Ureter (tissue), 1 donor: Measurements from ENCODE around the gene LSM12. TPM values are rescaled to one million over a fixed set of nuclear protein-coding genes. Genes with fewer than 3 reads are reported as not detected.
"Not testable (repeated sequence)": the region's sequence is repeated elsewhere in the genome, so short reads cannot be mapped to it uniquely, and the experiment has no call there.

Experiments
- DNase-seq: peaks from one replicate; pipeline ENCODE4 v3.0.0-alpha.2; 2020; ENCODE audit warnings: low spot score
- total RNA-seq: library from RNA; stranded (reverse); gene quantifications from one replicate; pipeline ENCODE4 v1.2.4, GENCODE V29; 2023
- donor health status: DM: yes; HTN: yes; CAD: no.

LSM12 gene
- total RNA-seq = 62.5 TPM

DNA sequence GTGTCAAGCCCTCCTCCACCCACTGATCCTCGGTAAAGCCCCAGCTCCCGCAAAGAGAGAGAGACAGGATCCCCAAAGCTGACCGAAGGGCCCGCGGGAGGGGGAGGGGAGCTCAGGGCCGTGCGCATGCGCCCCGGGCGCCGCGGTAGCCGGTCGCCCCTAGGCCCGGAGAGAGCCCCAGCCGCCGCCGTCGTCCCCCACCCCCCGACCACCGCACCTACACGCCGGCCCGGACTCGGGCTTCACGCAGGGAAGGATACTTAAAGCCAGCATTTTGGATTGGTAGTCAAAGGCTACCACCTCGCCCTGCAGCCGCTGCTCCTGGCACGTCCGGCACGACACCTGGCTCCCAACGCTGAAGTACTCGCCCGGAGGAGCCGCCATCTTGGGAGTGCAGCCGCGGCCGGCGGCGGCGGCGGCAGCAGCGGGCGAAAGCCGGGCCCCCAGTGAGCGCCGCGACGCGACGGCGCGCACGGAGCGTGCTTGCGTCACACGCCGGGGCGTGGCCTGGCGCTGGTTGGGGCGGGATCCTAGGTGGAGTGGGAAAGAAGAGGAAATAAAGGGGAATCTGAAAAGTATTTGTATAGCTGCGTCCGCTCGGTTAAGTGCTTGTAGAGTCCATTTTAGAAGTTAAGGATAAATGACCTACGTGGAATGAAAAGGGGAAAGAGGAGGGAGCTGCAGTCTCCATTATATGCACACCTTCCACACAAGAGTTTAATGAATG is at the start of gene LSM12:
TSS of gene LSM12 (minus strand) at position 468 of the 727 bp plus-strand sequence. CDS start at position 384, 84 bp downstream.
- DNase-seq = peak; percentile 93

DNA sequence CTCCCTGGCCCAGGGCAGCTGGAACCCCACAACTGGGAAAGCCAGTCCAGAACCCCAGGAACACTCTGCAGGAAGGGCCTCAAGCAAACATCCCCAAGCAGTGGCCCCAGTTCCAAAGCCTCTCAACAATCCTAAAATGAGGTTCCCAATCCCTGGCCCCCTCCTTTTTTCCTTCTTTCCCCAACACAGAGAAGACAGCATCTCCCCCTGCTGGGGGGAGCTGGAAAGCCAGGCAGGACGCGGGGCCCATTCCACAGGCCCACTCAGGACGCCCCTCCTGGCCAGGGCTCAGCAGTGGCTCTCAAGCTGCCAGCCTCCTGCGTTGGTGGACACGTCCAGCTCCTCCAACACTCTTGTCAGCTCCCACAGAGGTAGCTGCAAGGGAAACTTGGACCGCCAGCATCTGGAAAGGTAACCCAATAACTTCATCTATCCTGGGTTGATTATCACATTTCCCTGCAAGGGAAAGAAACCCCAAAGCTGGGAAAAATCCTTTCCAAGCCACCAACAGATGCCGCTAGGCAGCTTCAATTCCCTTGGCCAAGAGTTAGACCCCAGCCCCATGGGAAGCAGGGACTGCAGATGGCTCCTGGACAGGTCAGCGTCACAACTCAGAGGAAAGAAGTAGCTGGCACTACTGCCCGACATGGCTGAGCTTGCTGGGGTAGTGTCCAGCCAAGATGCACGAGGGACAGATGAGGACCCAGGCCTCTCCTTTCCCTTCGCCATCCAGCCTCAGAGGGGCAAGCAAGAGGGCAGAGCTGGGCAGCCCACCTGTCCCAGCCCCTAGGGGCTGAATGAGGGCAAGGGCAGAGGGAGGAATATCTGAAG is 49.3 kb upstream of the LSM12 start:
- DNase-seq = no peak

DNA sequence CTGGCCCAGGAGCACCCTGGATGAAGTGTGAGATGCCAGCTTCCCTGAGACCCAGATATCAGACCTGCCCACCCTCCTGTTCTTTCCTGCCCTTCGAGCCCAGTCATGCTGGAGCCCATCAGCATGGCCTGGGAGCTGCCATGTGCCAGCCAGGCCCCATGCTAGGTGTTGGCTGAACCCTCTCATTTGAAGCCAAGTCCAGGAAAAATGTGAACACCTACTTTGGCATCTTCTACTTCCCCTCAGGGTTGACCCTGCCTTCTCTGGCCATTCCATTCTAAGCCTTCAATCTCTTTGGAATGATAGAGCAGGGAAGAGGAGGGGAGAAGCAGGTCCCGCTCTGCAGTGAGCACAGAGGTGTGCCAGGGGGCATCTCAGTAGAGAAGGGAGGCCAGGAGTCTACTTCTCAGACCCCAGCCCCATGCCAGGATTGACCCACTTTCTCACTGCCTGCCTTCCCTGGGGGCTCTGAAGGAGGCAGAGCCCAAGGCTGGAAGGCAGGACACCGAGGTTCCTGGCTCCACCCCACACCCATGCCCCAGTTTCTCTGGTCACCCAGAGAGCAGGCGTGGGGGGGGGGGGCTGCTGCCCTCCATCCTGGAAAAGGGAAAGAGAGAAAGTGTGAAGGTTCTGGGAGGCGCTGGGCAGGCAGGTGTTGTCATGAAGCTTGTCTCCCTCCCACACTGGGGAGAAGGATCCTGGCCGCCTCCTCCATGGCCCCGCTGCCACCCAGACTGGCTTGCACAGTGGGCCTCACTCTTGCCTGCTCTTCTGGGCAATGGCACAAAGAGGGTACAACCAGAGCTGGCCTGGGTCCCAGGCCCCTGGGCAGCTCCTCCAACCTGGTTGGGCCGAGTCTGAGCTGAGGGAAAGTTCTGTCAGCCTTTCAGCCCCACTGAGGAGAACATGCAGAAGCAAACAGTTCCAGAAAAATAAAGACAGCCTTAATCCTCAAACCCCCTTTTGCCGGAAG is 47.7 kb upstream of the LSM12 start:
- DNase-seq = no peak

DNA sequence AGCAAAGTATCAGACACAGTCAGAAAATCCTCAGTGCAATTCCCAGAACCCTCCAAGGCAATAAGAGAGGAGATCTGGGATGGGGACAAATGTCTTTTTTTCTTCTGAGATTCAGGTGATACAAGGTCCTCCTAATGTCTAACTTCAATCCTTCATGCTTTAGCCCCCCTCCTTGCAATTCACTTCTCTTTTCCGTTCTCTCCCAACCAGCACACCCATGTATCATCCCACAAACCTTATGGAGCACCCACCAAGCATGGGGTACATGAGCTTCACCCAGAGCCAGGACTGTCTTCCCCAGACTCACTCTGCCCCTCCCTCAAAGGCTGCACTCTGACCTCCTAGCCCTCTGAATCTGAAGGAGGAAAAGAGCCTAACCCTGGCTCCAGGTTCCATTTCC is 46.9 kb upstream of the LSM12 start:
- no peak for DNase-seq

DNA sequence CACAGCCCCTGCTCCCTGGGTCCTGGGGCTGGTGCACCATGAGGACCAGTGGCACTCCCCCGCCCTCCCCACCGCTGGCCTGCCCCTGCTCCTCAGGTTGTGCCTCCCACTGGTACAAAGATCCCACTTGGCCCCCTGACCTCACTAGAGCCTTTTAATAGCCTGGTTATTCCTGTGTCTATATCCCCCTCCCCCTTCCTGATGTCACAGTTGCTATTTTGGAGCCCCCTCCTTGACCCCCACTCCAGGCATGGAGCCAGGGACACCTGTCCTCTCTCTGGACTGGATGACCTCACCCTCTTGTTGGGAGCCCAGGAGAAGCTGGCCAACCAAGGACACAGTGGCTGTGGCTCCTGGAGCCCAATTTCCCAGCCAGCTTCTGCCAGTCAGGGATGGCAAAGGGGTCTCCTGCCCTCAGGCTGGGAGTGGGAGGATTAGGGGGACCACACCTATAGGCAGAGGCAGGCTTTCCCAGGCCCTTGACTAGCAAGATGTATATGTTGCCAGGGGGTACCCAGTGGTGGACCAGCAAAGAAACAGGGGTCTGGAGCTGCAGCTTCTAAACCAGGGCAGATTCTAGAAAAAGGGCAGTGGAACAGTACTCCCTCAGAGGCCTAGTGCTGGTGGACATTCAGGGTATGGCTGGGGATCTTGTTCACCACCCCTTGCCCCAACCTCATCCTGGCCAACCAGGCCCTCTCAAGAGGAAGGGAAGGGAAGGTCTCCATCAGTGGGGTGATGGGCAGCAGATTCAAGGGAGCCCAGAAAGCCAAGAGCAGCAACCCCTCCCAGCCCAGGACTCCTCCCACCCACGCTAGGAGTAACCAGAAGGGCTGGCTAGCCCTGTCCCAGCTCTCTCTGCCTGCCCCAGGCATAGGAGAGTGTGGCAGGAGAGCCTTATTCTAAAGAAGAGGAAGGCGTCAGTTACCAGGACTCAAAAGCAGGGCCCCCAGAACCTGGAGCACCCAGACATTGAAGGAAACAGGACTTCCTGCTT is 46.1 kb upstream of the LSM12 start:
- no peak for DNase-seq

DNA sequence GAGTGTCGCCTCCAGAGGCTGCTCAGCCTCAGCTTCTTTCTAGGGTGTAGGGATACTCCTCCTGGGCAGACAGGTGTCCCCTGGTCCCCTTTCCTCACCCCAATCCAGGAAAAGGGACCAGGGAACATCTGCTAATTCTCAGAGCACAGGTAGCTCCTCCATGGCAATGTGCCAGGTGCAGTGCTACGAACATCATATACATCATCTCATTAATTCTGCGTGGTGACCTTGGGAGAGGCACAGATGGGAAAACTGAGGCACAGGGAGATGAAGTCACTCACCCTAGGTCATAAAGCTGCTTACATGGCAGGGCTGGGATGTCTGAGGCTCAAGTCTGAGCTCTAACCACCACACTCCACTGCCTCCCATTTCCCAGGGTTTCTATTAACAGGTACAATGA is 45.3 kb upstream of the LSM12 start:
- DNase-seq = no peak

DNA sequence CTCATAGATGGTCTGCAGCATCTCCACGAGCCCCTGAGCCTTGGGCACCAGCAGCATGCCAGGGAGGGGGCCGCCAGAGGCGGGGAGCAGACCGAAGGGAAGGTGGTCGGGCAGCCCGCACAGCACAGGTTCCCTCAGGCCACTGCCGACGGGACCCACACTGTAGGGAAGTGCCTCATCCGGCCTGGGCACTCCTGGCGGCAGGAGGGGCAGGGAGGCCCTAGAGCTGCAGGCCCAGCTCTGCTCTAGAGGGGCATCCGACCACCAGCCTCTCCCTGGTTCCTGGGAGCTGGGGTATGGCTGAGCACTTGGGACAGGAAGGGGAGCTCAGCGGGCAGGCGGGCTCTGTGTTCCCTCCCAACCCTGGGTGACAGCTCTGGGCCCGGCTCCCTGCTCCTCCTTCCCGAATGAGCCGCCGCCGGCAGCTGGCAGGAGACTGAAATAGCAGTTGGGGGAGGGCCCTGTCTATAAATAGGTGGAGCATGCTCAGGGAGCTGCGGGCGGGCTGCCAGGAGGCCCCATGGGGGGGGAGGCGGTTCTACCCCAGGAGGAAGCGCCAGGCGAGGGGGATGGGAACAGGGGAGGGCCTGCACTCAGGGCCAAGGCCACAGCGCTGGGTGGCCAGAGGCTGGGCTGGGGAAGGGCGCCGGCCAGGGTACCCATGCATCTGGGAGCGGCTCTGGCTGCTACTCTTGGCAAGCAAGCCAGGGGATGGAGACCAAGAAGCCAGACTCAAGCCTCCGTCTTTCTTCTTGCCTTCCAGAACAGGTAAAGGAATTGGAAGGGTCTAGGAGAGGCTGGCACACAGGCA is 44.6 kb upstream of the LSM12 start:
- peak; percentile 99 for DNase-seq

DNA sequence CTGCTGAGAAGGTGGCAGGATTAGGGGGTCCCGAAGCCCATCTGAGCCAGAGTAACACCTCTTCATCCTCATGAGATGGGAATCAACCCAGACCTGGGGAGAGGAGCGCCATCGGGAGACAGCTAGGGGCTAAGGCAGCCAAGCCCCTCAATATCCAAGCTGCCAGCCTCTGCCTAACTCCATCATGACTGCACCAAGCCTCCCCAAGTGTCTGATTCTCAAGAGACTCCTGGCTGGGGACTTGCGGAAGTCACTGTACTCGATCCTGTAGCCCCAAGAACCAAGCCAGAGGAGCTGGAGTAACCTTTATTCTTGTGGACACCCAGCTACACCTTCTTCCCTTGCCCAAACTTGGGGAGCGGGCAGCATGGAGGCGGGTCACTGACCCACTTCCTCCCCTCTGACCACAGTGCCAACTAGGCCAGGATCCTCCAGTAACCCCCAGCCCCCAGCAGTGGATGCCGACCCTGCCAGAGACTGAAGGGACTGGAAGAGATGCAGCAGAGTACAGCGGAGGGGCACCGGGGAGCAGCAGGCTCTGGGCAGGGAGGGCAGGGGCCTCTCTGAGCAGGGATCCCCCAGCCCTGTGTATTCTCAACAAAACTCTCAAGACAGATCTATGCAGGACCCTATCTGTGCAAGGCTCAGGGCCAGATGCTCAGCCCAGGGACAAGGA is 43.7 kb upstream of the LSM12 start:
- DNase-seq = no peak

DNA sequence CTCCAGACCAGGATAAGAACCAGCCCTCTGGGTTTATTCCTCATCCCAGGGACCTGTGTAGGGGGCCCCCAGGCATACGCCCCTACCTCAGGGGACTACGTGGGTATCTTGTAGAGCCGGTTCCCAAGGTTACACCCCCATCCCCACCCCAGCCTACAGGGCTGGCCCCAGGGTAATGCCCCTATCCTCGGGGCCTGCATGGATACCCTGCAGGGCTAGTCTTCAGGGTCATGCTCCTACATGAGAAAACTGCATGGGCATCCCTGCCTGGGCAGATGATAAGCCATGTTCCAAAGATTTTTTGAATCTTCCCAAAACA is 42.8 kb upstream of the LSM12 start:
- no peak for DNase-seq

DNA sequence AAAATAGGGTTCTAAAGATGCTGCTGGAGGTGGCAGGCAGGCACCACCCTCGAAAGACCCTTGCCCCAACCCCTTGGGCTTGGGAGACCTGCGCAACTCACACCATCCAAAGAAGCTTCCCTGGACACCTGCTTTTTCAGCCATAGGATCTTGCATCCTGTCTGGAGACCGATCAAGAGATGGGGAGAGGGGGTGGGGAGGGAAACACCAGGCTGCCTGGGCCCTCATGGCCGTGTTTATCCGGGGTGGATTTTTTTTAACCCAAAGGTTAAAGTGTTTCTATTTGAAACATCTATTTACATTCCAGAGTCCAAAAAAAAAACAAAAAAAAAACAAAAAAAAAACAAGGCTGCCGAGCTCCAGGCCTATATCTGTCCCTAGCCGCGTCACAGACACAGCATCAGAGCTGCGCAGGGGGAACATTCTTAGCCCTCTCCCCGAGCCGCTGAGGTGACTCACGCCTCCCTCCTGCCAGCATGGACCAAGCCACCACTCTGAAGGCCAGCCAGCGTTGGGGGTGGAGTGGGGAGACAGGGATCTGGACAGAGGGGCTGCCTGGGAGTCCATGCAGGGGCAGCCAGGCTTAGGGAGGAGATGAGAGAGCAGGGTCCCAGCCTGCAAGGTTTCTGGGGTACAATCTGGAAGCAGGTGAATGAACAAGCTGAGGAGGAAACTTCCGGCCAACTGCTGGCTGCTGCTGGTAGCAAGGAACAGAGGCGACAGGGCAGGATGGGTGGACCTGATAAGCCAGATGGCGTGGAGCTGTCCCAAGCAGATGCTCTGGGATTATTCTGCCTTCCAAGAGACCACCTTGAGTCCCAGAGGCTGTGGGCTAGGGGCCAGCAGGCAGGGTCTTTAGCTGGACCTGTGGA is 42.2 kb upstream of the LSM12 start:
- DNase-seq = peak; percentile 89

DNA sequence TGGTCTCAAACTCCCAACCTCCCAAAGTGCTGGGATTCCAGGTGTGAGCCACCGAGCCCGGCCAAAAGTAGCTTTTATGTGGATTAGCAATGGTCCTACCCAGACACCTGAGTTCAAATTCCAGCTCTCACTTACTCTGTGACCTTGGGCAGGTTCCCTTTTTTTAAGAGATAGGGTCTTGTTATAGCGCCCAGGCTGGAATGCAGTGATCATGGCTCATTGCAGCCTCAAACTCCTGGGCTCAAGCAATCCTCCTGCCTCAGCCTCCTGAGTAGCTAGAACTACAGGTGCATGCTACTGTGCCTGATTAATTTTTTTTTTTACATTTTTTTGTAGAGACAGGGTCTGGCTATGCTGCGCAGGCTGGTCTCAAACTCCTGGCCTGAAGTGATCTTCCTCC is 40.3 kb upstream of the LSM12 start:
- DNase-seq = no peak

DNA sequence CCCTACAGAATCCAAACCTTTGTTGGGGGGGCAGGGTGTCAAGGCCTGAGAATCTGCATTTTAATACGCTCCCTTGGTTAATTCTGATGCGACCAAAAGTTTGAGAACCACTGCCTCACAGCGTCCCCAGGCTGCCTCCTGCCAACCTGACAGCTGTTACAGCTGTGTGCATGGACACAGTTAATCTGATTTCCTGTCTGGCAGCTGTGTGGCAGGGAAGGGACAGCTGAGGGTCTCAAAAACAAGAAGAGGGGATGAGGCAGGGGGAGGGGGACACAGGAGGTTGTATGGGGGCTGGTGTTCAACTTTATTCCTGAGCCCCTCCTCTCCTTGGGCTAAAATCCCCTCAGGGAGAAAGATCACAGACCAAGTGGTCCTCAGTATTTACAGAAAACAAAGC is 39.5 kb upstream of the LSM12 start:
- no peak for DNase-seq

DNA sequence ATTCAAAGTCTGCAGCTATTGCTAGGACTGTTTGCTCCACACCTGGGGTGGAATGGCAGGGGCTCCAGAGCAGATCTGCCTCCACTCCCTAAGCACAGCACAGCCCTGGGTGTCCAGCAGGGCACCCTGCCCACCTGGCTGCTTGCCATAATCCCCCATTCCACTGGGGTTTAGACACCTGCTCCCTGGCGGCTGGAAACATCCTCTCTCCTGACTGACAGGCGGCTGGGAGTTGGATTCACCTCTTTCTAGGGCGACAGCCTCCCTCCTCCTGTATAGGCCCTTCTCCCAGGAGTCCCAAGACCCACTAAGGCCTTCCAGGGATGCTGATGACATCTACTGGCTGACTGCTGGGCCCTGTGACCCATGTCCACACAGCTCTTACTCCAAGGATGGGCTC is 39.0 kb upstream of the LSM12 start:
- DNase-seq = no peak

DNA sequence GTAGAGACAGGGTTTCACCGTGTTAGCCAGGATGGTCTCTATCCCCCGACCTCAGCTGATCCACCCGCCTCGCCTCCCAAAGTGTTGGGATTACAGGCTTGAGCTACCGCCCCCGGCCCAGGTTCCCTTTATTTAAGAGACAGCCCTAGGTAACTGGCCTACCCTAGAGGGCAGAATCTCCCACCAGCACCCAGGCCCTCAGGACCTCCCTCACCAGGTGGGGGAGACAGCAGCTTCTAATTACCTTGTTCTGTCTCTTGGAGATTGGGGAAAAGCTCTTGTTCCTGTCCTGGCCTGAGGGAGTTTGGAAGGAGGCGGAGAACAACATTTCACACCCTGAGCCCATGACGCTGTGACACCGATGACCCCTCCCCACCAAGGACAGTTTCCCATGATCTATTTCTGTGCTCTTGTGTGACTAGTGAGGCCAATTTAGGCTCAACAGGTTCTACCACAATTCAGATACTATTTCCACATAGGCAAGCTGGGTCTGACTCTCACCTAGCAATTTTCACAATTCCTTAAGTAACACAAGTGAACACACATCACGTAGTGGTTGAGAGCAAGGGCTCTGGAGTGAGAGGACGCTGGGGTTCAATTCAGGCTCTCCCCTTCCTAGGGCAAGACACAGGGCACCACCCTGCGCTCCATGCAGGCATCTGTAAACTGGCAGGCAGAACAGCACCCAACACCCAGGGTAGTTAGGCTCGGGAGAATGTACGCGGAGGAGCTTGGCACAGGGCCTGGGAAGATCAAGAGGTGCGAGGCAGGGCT is 36.6 kb upstream of the LSM12 start:
- no peak for DNase-seq

DNA sequence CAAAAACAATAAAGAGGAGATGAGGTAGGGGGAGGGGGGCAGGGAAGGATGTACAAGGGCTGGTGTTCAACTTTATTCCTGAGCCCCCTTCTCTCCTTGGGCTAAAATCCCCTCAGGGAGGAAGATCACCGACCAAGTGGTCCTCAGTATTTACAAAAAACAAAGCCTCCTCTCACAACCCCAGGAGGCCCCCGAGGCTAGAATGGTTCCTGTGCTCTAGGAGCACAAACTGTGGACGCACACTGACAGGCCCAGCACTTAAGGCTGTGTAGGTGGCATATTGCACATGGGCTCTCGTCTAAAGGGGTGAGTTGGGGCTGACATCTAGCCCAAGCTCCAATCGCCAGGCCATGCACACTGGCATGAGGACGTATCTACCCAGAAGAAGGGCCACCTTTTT is 35.4 kb upstream of the LSM12 start:
- not testable (repeated sequence) for DNase-seq

DNA sequence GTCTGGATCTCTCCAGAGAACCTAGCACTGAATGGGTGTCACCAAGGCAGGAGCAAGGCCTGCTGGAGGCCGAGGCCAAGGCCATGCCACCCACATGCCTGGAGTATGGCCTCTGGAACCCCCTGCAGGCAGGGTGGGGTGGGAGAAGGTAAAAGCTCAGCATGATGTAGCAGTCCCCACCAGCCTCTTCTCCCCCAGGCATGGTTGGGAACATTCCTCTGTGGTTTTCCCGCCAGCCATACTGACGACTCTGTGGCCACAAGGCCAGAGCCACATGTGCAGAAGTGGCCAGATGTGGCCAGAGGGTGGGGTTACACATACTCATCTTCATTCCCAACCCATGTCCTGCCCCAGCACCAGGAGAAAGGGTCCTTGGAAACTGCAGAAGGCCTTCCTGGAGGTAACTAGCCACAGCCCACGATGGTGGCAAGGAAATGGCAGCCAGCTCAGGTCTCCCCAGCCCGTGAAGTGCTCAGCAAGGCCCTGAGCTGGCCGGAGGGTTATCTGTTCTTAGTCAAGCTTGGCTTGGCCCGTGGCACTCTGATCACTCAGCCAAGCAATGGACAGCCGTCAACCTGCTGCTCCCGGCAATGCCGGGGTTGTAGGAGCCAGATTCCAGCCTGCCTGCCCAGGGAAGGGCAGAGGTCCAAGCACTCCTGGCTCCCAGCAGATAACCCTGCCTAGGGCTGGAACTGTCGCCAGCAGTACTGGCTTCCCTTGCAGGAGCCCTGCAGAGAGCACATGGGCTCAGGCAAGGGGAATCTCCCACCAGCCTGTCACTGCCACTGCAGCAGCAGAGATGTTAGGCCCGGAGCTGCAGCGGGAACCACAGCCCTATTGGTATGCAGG is 30.9 kb upstream of the LSM12 start:
- DNase-seq = no peak
